Measurements from ENCODE around the gene KRT83. TPM values are rescaled to one million over a fixed set of nuclear protein-coding genes. Genes with fewer than 3 reads are reported as not detected.

Gene KRT83
- total RNA-seq, 6 experiments from 2014 or later, result not detected

DNA sequence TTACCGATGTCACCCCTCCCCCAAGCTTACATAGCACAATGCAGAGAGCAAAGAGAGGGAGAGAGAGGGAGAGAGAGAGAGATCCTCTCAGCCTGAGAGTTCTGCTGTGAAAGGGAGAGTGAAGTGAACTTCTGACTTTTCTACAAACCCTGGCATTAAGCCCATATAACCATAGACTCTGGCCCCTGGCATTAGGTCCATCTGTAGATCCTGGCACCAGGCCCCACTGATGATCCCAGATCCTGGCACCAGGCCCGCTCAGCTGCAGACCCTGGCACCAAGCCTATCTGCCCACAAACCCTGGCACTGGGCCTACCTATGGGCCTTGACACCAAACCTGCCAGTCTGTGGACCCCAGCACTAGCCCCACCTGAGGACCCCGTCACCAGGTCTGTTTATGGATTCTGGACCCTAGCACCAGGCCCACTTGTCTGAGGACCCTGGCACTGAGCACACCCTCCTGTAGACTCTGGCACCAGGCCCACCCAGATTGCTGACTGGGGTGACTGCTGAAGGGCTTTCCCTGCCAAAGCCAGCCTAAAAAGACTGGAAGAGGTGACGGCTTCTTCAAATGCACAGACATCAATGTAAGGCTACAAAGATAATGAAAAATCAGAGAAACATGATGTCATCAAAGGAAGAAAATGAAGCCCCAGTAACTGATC is 14.5 kb upstream of the KRT83 start:
- TF ChIP-seq, protein P1, sequence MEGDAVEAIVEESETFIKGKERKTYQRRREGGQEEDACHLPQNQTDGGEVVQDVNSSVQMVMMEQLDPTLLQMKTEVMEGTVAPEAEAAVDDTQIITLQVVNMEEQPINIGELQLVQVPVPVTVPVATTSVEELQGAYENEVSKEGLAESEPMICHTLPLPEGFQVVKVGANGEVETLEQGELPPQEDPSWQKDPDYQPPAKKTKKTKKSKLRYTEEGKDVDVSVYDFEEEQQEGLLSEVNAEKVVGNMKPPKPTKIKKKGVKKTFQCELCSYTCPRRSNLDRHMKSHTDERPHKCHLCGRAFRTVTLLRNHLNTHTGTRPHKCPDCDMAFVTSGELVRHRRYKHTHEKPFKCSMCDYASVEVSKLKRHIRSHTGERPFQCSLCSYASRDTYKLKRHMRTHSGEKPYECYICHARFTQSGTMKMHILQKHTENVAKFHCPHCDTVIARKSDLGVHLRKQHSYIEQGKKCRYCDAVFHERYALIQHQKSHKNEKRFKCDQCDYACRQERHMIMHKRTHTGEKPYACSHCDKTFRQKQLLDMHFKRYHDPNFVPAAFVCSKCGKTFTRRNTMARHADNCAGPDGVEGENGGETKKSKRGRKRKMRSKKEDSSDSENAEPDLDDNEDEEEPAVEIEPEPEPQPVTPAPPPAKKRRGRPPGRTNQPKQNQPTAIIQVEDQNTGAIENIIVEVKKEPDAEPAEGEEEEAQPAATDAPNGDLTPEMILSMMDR (IDR thresholded peaks at IDR 0.05), result no peak
- no peak for DNase-seq
- H3K9me3 Mint-ChIP-seq, result peaks cover 4% of the 10 kb centered on the region; the same call in 1 of the 2 replicates
- H3K27ac Mint-ChIP-seq, result no peak overlapping the region
- H3K4me1 Mint-ChIP-seq (ENCODE audit: low read depth), result peaks cover 8% of the 10 kb centered on the region; the same call in 1 of the 2 replicates
- H3K4me3 Mint-ChIP-seq, result no peak overlapping the region
- H3K36me3 Mint-ChIP-seq (ENCODE audit: low read depth), result no peaks in the 10 kb centered on the region
- H3K27me3 Mint-ChIP-seq (ENCODE audit: insufficient read depth), result peaks cover 34% of the 10 kb centered on the region

DNA sequence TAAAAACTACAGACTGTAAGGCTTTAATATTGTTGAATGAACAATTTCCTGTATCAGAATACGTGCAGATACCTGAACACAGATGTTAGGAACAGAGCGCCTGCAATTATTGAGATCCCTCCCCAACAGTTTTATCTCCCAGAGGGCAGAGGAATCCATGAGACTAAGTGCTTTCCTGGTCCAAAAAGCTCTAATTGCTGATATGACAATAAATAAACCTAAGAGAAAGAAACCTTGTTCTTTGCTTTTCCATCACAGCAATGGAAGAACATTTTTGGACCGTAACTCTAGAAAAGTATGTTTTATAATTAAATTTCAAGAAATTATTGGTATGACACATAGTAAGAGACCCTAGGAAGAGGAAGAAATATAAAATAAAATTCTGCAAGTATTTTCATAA is 13.0 kb upstream of the KRT83 start:
- Mint-ChIP-seq H3K4me1 (ENCODE audit: low read depth) (peaks cover 8% of the 10 kb centered on the region; the same call in 1 of the 2 replicates), H3K36me3 (ENCODE audit: low read depth) (no peaks in the 10 kb centered on the region), H3K9me3 (peaks cover 4% of the 10 kb centered on the region; the same call in 1 of the 2 replicates), H3K27me3 (ENCODE audit: insufficient read depth) (peaks cover 32% of the 10 kb centered on the region), H3K4me3 (no peak overlapping the region), H3K27ac (no peak overlapping the region)
- DNase-seq, result no peak
- TF ChIP-seq, protein P1 (IDR thresholded peaks at IDR 0.05), result no peak

DNA sequence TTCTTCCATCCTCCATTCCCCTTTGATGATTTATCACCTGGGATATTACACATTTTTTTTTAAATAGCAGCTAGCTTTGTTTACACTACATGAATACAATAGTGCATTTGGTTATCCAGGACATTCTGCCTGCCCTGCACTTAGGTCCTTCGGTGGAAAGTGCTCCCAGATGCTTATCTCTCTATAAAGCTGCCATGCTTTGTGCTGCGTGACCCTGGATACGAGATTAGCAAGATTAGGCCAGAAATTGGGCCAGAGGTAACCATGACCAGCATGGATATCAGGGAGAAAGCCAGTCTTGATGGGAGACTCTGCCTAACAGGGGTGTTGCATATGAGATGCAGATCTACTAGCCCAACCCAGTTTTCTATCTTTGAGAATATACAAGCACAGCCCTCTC is 12.1 kb upstream of the KRT83 start:
- Mint-ChIP-seq H3K27me3 (ENCODE audit: insufficient read depth) (peaks cover 24% of the 10 kb centered on the region), H3K4me1 (ENCODE audit: low read depth) (peaks cover 8% of the 10 kb centered on the region; the same call in 1 of the 2 replicates), H3K36me3 (ENCODE audit: low read depth) (no peaks in the 10 kb centered on the region), H3K9me3 (peaks cover 4% of the 10 kb centered on the region; the same call in 1 of the 2 replicates), H3K27ac (no peak overlapping the region), H3K4me3 (no peak overlapping the region)
- TF ChIP-seq, protein P1 (IDR thresholded peaks at IDR 0.05), result no peak
- DNase-seq, result no peak

DNA sequence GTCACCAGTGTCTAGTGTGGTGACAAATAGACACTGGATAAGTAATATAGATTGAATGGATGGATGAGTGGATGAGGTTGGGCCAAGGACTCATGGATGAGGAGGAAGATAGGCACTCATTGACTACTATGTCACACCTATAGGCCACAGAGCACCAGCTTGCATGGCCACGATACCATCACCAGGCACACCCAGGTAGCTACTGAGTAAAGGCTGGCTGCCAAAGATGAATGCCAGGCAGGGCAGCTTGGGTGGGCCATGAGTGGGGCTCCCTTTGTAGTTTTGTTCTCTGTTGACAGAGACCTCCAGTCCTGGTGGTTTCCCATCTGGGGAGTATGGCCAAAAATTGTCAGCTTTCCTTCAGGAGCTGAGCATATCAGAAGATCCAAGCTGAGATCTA is 11.2 kb upstream of the KRT83 start:
- no peak for DNase-seq
- Mint-ChIP-seq H3K36me3 (ENCODE audit: low read depth) (no peaks in the 10 kb centered on the region), H3K27me3 (ENCODE audit: insufficient read depth) (peaks cover 24% of the 10 kb centered on the region), H3K27ac (no peak overlapping the region), H3K9me3 (peaks cover 4% of the 10 kb centered on the region; the same call in 1 of the 2 replicates), H3K4me1 (ENCODE audit: low read depth) (peaks cover 14% of the 10 kb centered on the region), H3K4me3 (no peak overlapping the region)
- TF ChIP-seq, protein P1 (IDR thresholded peaks at IDR 0.05), result no peak

DNA sequence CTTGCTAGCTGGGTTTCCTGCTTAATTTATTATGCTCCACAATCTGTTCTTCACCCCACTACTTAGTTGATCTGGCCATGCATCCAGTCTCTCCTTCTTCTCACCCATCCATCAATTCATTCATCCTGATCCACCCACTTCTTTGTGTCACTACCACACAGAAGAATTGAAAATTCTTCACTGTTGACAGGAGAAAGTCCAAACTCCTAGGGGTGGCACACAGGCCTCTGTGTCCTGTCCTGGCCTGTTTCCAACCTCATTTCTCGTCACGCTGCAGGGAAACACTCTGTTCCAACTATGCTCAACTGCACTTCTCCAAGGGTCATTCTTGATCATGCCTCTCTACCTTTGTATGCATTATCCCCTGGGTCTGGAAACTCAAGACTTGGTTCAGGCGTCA is 10.6 kb upstream of the KRT83 start:
- Mint-ChIP-seq H3K36me3 (ENCODE audit: low read depth) (no peaks in the 10 kb centered on the region), H3K4me3 (no peak overlapping the region), H3K27ac (no peak overlapping the region), H3K9me3 (peaks cover 4% of the 10 kb centered on the region; the same call in 1 of the 2 replicates), H3K27me3 (ENCODE audit: insufficient read depth) (peaks cover 24% of the 10 kb centered on the region), H3K4me1 (ENCODE audit: low read depth) (peaks cover 14% of the 10 kb centered on the region)
- TF ChIP-seq, protein P1 (IDR thresholded peaks at IDR 0.05), result no peak
- no peak for DNase-seq
